HUES48 (cell line): ENCODE results near the gene POMGNT1.

Experiments used
- H3K27ac ChIP-seq: one replicate; pipeline ENCODE4 v1.7.0; 2013; ENCODE audit warnings: low read depth, low read length, inconsistent platforms
- H3K27me3 ChIP-seq: 2 replicates; pipeline ENCODE4 v1.6.1; 2013; ENCODE audit warnings: mild to moderate bottlenecking, low read length; ENCODE audit not compliant: control insufficient read depth, insufficient read depth
- H3K36me3 ChIP-seq: 2 replicates; pipeline ENCODE4 v1.6.1; 2013; ENCODE audit warnings: low read length; ENCODE audit not compliant: control insufficient read depth, insufficient read depth
- H3K4me1 ChIP-seq: 2 replicates; pipeline ENCODE4 v1.6.1; 2013; ENCODE audit warnings: mild to moderate bottlenecking, low read length; ENCODE audit not compliant: control insufficient read depth, insufficient read depth
- H3K4me3 ChIP-seq: 2 replicates; pipeline ENCODE4 v1.5.1; 2013; ENCODE audit warnings: mild to moderate bottlenecking, low read depth, low read length
- H3K9ac ChIP-seq: 2 replicates; pipeline ENCODE4 v1.6.1; 2013; ENCODE audit warnings: mild to moderate bottlenecking, low read depth, low read length, moderate library complexity
- H3K9me3 ChIP-seq: 2 replicates; pipeline ENCODE4 v1.6.1; 2013; ENCODE audit warnings: low read length; ENCODE audit not compliant: control insufficient read depth, insufficient read depth

POMGNT1 gene

DNA sequence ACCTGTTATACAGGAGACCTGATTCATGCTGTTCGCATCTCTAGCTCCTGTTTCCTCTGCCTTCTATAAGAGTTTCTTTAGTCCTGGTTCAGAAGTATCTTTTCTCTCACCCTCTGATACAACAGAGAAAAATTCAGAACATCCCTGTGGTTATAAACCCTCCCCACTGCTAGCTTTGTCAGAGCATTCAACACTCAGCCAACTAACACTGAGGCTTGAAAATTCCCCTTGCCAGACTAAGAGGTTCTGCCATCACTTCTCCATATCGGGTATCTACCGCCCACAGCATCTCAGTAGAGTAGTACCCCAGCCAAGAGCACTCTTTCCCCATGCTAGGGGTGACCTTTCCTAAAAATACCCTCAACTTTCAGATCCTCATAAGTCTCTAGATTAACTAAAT is 46.2 kb downstream of the POMGNT1 start:
- 0 out of 2 replicates have a peak, but pooled peaks cover 3% of the 10 kb centered on the region for H3K4me1 ChIP-seq
- H3K9ac ChIP-seq: no peak overlapping the region
- no peak overlapping the region for H3K4me3 ChIP-seq
- H3K27me3 ChIP-seq: no peaks in the 10 kb centered on the region
- H3K27ac ChIP-seq: no peak overlapping the region
- no peaks in the 10 kb centered on the region for H3K9me3 ChIP-seq
- H3K36me3 ChIP-seq: no peaks in the 10 kb centered on the region

- Histone ChIP-seq H3K9me3 (no peaks in the 10 kb centered on the region), H3K27me3 (no peaks in the 10 kb centered on the region), H3K36me3 (no peaks in the 10 kb centered on the region), H3K9ac (no peak overlapping the region), H3K4me3 (no peak overlapping the region), H3K27ac (no peak overlapping the region), H3K4me1 (0 out of 2 replicates have a peak, but pooled peaks cover 3% of the 10 kb centered on the region)
Measured at GRCh38 chr1:46150085-46150484, 48.1 kb downstream of the POMGNT1 start.

DNA sequence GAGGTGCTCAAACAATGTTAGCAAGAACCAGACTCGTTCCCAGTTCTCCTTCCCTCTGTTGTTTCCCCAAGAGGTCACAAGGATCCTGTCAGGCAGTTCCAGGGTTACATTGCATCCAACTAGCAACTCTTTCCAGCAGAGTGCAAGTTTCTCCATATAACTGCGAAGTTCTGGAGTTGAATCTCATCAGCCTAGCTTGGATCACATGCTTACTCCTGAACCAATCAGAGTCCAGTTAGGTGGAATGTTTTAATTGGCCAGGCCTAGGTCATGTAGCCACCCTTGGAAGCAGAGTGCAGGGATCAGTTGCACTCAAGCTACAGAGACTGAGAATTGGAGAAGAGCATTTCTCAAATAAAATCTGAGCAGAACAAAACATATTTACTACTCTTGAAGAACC is 49.9 kb downstream of the POMGNT1 start:
- H3K27ac ChIP-seq: no peak overlapping the region
- no peaks in the 10 kb centered on the region for H3K9me3 ChIP-seq
- H3K4me1 ChIP-seq: 0 out of 2 replicates have a peak, but pooled peaks cover 3% of the 10 kb centered on the region
- H3K27me3 ChIP-seq: no peaks in the 10 kb centered on the region
- no peaks in the 10 kb centered on the region for H3K36me3 ChIP-seq
- no peak overlapping the region for H3K4me3 ChIP-seq
- H3K9ac ChIP-seq: no peak overlapping the region
